A549 treated with ZK216348 at 1 μM for 4 hours (cell line): ENCODE results near the gene HMGCS2. TPM values are rescaled to one million over a fixed set of nuclear protein-coding genes. Genes with fewer than 3 reads are reported as not detected.

Source experiments
- total RNA-seq: library from RNA; stranded (reverse); fragments of 200-300 nt; extraction: Qiagen RNA extraction; gene quantifications from 5 replicates; pipeline ENCODE4 v1.2.3, GENCODE V29; 2022; ENCODE audit warnings: low read depth

Gene HMGCS2
- total RNA-seq: not detected in 5 replicates

GRCh38 chr1:119768778-119769177 is at the start of gene HMGCS2:
HMGCS2 (minus strand) TSS chr1:119768905; CDS start chr1:119768844, 61 bp downstream.

GRCh38 chr1:119811387-119811786 is 42.7 kb upstream of the HMGCS2 start, which contains the start of gene REG4:
REG4 (minus strand) TSS chr1:119811460; CDS start chr1:119808769, 2,691 bp downstream.

GRCh38 chr1:119711804-119712341 is 56.8 kb downstream of the HMGCS2 start, which contains the start of gene PHGDH:
PHGDH (plus strand) TSS chr1:119711934; CDS start chr1:119712023, 89 bp downstream.

Other genes with a start within 250 kb of the HMGCS2 start
- 1.4 to 2.0 TPM (median 1.6 TPM) in 5 replicates for gene ZNF697, start 120.6 kb downstream of the HMGCS2 start, total RNA-seq
- 60.6 to 96.5 TPM (median 84.3 TPM) in 5 replicates for gene PHGDH, start 57.0 kb downstream of the HMGCS2 start, total RNA-seq
- not detected in 5 replicates for gene REG4, start 42.6 kb upstream of the HMGCS2 start, total RNA-seq
- gene ADAM30, start 127.6 kb upstream of the HMGCS2 start, total RNA-seq: not detected in 5 replicates